Skeletal muscle satellite cell (primary cell): Measurements from ENCODE around the gene INTS15.

Experiments used
- H3K27me3 ChIP-seq: 2 replicates; pipeline ENCODE4 v1.7.0; 2013; ENCODE audit warnings: low read length; ENCODE audit not compliant: control insufficient read depth, insufficient read depth
- H3K36me3 ChIP-seq: 2 replicates; pipeline ENCODE4 v1.7.0; 2013; ENCODE audit warnings: mild to moderate bottlenecking, control low read depth, low read length; ENCODE audit not compliant: insufficient read depth
- H3K4me1 ChIP-seq: 2 replicates; pipeline ENCODE4 v1.7.0; 2013; ENCODE audit warnings: low read length; ENCODE audit not compliant: control insufficient read depth, insufficient read depth
- H3K4me2 ChIP-seq: 2 replicates; pipeline ENCODE4 v1.7.0; 2013; ENCODE audit warnings: mild to moderate bottlenecking, low read length
- H3K4me3 ChIP-seq: 2 replicates; pipeline ENCODE4 v1.7.0; 2013; ENCODE audit warnings: low read length
- H3K9ac ChIP-seq: 2 replicates; pipeline ENCODE4 v1.7.0; 2013; ENCODE audit warnings: mild to moderate bottlenecking, low read depth, low read length, moderate library complexity
- H3K9me3 ChIP-seq: replicated peaks from 2 replicates; pipeline ENCODE4 v1.7.0; 2013; ENCODE audit warnings: mild to moderate bottlenecking, control low read depth, low read length

Gene INTS15

GRCh38 chr7:6608794-6609193 lies 19.0 kb downstream of the INTS15 start:
- Histone ChIP-seq H3K9me3 (no peaks in the 10 kb centered on the region), H3K36me3 (peaks cover 13% of the 10 kb centered on the region), H3K4me3 (no peak overlapping the region), H3K4me1 (no peaks in the 10 kb centered on the region), H3K9ac (no peak overlapping the region), H3K27me3 (peaks cover 5% of the 10 kb centered on the region), H3K4me2 (no peak overlapping the region)

- H3K4me2 ChIP-seq, result no peak overlapping the region
- peaks cover 3% of the 10 kb centered on the region for H3K4me1 ChIP-seq
- peaks cover 6% of the 10 kb centered on the region for H3K36me3 ChIP-seq
- H3K4me3 ChIP-seq, result no peak overlapping the region
- H3K9ac ChIP-seq, result no peak overlapping the region
- H3K9me3 ChIP-seq, result no peaks in the 10 kb centered on the region
- H3K27me3 ChIP-seq, result peaks cover 28% of the 10 kb centered on the region
These were observed 23.0 kb downstream of the INTS15 start for GRCh38 chr7:6612819-6613218.

- H3K27me3 ChIP-seq, result peaks cover 28% of the 10 kb centered on the region
- peaks cover 3% of the 10 kb centered on the region for H3K4me1 ChIP-seq
- no peak overlapping the region for H3K4me3 ChIP-seq
- H3K4me2 ChIP-seq, result no peak overlapping the region
- no peaks in the 10 kb centered on the region for H3K9me3 ChIP-seq
- no peaks in the 10 kb centered on the region for H3K36me3 ChIP-seq
- no peak overlapping the region for H3K9ac ChIP-seq
These were observed 23.9 kb downstream of the INTS15 start for GRCh38 chr7:6613706-6614105.

DNA sequence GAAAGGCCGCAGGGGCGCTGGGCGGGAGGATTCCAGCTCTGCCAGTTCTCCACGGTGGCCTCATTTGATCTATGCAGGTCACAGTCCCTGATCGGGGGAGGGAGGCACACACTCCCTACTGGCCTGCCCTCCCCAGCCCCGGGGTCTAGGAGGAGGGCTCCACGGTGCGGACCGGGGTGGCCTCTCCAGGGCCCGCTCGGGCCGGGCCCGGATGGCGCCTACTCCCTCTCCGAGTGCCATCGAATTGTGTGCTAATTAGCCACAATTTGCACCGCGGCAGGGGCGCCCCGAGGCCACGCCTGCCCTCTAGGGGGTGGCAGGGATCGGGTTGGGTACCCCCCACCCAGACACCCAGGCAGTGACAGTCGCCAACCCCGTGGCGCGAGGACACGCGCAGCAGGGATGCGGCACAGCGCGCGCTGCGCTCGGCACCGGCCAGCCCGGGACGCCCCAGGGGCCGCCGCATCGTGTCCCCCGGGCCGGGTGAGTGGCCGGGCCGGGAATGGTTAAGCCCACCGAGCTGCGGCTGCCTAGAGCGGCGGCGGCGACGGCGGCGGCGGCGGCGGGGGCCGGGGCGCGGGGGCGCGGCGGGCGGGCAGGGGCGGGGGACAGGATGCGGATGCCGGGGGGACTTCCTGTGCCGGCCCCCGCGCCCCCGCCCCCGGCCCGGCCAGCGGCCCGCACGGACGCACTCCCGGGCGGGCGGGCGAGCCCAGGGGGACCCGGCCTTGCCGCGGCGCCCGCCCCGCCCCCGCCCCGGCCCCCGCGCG lies 25.3 kb downstream of the INTS15 start, which contains the start of gene ZNF853:
Gene ZNF853, plus strand, starts transcription at position 658 of the 770 bp plus-strand sequence. CDS start 565 bp downstream, outside the sequence.
- Histone ChIP-seq H3K9ac (peak within 1 kb of the TSS; percentile 30), H3K36me3 (no peaks in the 10 kb centered on the region), H3K4me2 (peak within 1 kb of the TSS; percentile 80), H3K27me3 (peaks cover 33% of the 10 kb centered on the region), H3K9me3 (no peaks in the 10 kb centered on the region), H3K4me1 (peaks cover 3% of the 10 kb centered on the region), H3K4me3 (peak within 1 kb of the TSS; percentile 64)

- Histone ChIP-seq H3K27me3 (peaks cover 33% of the 10 kb centered on the region), H3K36me3 (no peaks in the 10 kb centered on the region), H3K4me1 (peaks cover 3% of the 10 kb centered on the region), H3K9ac (peak overlapping the region; percentile 30), H3K4me2 (peak overlapping the region; percentile 80), H3K9me3 (no peaks in the 10 kb centered on the region), H3K4me3 (peak overlapping the region; percentile 64)
These were observed 26.1 kb downstream of the INTS15 start for GRCh38 chr7:6615723-6616555.

DNA sequence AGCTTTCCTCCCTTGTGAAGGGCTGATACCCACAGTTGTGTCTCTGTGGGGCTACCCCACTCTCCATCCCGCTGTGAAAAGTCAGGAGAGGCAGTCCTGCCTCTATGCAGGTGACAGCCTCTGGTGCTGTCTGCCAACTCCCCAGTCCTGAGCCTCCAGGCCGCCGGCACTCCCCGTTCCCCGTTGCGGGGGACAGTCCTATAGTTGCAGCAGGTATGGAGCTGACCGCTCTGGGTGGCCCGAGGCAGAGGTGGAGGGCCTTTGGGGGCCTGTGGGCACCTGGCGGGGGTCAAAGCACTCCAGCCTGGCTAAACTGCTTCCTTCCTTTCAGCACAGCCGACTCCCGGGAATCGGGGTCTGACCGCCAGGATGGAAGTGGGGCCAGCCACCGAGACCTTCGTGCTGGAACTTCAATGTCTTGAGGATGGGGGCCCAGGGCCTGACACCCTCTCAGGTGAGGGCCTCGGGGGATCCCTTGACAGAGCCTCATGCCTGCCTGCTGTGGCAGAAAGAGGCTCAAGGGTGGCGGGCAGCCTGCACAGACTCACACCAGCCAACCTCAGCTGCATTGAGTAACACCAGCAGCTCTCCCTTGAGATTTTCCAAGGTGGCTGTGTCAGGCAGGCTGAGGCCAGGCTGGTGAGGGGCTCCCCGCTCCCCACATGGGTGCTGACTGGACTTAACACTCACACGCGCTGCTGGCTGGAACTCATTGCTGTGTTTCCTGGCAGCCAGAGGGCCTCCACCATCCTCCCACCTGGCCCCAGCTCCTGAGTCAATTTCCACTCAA lies 27.2 kb downstream of the INTS15 start:
- Histone ChIP-seq H3K27me3 (peaks cover 33% of the 10 kb centered on the region), H3K9ac (no peak overlapping the region), H3K9me3 (no peaks in the 10 kb centered on the region), H3K4me2 (no peak overlapping the region), H3K4me3 (no peak overlapping the region), H3K4me1 (peaks cover 3% of the 10 kb centered on the region), H3K36me3 (no peaks in the 10 kb centered on the region)

DNA sequence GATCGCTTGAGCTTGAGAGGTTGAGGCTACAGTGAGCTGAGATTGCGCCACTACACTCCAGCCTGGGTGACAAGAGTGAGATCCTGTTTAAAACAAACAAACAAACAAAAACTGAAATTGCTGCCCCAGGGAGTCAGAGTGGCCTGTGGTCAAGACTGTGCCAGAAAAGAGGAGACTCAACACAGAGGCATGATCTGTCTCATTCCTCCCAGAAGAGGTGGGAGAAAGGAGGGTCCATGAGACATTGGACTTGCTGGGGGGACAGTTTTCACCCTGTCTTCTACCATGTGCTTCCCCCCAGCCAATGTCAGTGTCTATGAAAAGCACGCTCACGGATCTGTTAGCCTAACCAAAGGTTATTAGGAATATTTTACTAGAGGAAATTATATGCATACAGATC lies 28.8 kb downstream of the INTS15 start:
- H3K4me2 ChIP-seq, result no peak overlapping the region
- H3K4me1 ChIP-seq, result peaks cover 3% of the 10 kb centered on the region
- no peaks in the 10 kb centered on the region for H3K9me3 ChIP-seq
- H3K27me3 ChIP-seq, result peaks cover 30% of the 10 kb centered on the region
- H3K36me3 ChIP-seq, result no peaks in the 10 kb centered on the region
- no peak overlapping the region for H3K4me3 ChIP-seq
- H3K9ac ChIP-seq, result no peak overlapping the region

DNA sequence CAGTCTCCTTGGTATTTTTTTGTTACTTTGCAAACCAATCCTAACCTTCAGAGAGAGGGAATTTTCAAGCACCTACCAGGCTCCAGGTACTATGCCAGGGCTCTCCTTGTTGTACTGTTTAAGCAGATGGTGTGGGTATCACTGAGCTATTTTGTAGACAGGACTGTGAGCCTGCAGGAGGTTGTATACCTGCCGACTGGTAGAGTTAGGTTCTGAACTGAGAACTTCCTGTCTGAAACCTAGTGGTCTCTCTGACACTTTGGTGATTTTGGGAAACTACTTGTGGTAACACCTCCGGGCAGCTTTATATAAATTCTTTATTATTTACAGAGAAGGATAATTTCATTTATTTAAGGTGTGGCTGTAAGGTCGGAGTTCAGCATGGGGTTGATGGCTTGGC lies 30.1 kb downstream of the INTS15 start:
- Histone ChIP-seq H3K36me3 (no peaks in the 10 kb centered on the region), H3K27me3 (peaks cover 17% of the 10 kb centered on the region), H3K4me1 (peaks cover 2% of the 10 kb centered on the region), H3K4me2 (no peak overlapping the region), H3K9ac (no peak overlapping the region), H3K4me3 (no peak overlapping the region), H3K9me3 (no peaks in the 10 kb centered on the region)

DNA sequence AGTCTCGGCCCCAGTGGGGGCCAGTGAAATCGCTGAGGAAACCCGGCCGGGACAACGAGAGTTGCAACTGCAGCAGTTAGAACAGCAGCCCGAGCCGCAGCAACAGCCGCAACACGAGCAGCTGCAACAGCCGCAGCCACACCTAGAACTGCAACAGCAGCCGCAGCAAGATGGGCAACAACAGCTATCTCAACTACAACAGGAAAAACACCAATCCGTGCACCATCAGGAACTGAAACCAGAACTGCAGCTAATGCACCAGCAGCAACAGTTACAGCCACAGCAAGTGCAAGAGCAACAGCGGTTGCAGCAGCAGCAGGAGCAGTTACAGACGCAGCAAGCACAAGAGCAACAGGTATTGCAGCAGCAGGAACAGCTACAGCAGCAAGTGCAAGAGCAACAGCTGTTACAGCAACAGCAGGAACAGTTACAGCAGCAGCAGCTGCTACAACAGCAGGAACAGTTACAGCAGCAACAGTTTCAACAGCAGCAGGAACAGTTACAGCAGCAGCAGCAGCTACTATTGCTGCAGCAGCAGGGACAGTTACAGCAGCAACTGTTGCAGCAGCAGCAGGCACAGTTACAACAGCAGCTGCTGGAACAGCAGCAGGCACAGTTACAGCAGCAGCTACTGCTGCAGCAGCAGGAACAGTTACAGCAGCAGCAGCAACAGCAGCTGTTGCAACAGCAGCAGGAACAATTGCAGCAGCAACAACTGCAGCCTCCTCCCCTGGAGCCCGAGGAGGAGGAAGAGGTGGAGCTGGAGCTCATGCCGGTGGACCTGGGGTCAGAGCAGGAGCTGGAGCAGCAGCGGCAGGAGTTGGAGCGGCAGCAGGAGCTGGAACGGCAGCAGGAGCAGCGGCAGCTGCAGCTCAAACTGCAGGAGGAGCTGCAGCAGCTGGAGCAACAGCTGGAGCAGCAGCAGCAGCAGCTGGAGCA lies 31.6 kb downstream of the INTS15 start:
- Histone ChIP-seq H3K4me3 (no peak overlapping the region), H3K9ac (no peak overlapping the region), H3K9me3 (no peaks in the 10 kb centered on the region), H3K4me2 (no peak overlapping the region), H3K4me1 (no peaks in the 10 kb centered on the region), H3K27me3 (peaks cover 12% of the 10 kb centered on the region), H3K36me3 (no peaks in the 10 kb centered on the region)

- Histone ChIP-seq H3K4me3 (no peak overlapping the region), H3K9ac (no peak overlapping the region), H3K36me3 (no peaks in the 10 kb centered on the region)
These were observed 32.4 kb downstream of the INTS15 start for GRCh38 chr7:6622134-6622710.

More at GRCh38 chr7:6622134-6622710, 32.4 kb downstream of the INTS15 start:
- Histone ChIP-seq H3K27me3 (peaks cover 11% of the 10 kb centered on the region), H3K9me3 (no peaks in the 10 kb centered on the region), H3K4me2 (no peak overlapping the region), H3K4me1 (no peaks in the 10 kb centered on the region)
